NK-92 (cell line): ENCODE data around the gene CA7.
A peak's percentile ranks its signal among the peaks of the same experiment; 100 is the strongest.

Experiments used
- DNase-seq: peaks from one replicate; lab custom pipeline; 2025; ENCODE audit not compliant: unreplicated experiment; lab: John Stamatoyannopoulos, UW

The CA7 gene

DNA sequence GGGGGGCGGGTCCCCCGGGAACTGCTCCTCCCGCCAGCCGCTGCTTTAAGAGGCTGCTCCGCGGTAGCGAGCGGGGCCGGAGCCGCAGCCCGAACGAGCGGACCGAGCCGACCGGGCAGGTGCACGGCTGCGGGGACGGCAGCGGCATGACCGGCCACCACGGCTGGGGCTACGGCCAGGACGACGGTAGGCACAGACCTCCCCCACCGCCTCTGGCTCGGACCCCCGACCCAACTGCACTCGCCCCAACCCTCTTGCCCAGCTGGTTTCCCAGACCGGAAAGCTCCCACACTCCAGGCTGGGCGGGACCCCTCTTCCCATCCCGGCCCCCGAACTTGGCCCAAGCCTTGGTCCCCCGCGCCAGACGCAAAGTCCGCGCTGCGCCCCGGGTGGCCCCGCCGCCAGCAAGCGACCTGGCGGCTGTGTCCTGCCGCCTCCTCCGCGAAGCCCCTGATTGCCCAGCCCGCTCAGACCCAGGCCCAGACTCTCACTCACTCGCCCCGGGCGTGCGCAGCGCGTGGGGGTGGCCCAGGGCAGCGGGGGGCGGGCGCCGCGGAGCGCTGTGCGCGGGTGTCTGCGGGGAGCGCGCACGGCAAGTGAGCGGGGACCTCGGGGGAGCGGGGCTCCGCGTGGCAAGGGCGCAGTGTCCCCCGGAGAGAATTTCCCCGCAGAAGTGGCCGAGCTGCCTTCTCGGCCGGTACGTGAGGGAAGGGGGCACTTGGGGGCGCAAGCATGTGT is at the start of gene CA7:
Gene CA7, plus strand, starts transcription at position 73 of the 738 bp plus-strand sequence. Its CDS starts 74 bp downstream, at position 147.
- DNase-seq = no peak

DNA sequence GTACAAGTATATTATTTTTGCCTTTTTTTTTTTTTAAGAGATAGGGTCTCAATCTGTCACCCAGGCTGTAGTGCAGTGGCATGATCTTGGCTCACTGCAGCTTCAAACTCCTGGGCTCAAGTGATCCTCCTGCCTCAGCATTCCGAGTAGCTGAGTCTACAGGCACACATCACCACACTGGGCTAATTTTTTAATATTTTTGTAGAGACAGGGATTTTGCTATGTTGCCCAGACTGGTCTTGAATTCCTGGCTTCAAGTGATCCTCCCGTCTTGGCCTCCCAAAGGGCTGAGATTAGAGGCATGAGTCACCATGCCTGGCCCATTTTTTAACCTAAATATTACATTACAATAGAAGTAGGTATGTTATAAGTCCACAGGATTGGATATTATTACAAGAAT is 46.1 kb upstream of the CA7 start:
- no peak for DNase-seq

DNA sequence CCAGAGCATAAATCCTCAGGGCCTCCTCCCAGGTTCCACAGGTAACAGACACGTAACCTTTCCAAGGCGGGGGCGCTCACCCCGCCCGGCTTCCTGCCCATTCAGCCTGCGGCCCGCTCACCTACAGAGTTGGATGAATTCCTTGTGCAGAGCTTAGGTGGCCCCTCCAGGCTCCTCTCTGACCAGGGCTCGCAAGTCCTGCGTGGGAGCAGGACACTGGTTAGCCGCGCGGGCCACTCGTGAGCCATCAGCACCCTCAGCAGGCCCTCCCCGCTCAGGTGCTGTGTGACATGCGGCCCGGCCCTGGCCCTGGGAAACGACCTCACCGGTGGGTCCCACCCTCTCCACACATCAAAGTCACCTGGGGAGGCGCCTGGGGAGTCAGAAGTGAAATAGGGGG is 43.4 kb upstream of the CA7 start:
- no peak for DNase-seq

DNA sequence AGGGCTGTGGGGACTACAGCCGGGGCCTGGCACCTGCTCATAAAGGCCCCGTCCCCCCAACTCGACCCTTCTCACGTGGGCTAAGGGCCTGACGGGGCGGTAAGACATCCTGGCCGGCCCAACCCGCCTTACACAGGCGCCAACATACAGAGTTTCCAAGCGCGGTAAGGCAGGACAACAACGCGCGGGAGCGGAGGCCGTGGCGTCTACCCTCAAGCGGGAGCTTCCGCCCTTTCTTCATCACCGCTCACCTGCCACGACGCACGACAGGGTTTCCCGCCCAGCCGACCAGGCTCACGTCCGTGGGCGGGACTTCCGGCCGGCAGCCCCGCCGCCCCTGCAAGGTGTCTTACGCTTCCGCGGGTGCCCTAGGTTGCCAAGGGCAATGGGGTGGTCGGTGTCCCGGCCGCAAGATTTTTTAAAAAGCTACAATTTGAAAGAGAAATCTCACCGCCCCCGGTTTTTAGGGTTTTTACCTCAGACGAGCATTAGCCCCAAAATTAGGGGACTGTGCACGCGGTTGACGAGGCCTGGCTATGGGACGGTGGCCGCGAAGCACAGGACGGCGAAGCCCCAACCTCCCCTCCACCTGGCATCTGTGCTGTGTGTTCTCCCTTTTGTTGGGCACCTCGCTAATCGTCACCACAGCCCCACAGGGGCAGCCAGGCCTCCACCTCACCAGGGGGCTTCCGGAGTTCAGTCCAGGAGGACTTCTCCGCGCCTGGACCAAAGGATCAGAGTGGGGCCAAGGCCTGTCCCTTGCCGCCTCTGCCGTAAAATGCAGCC is 42.7 kb upstream of the CA7 start, which contains the start of gene TERB1:
Gene TERB1, minus strand, starts transcription at position 265 of the 786 bp plus-strand sequence. CDS start 4,786 bp downstream, outside the sequence.
- no peak for DNase-seq

DNA sequence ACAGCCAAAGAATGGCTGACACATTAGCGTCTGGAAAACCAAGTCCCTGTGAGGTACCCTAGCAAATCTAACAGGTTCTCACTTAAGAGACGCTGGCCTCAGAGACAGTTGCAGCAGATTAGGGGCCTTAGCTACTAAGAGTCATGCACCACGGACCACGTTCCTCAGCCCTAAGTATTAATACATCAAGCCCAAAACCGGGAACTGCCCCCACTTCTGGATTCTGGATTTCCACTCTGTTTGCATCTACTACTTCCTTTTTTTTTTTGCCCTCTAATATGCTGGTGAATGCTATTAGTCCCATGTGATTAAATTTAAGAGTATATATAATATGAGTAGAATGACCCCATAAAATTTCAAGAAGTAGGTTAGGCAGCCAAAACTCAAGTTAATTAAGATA is 42.1 kb upstream of the CA7 start:
- DNase-seq = no peak

DNA sequence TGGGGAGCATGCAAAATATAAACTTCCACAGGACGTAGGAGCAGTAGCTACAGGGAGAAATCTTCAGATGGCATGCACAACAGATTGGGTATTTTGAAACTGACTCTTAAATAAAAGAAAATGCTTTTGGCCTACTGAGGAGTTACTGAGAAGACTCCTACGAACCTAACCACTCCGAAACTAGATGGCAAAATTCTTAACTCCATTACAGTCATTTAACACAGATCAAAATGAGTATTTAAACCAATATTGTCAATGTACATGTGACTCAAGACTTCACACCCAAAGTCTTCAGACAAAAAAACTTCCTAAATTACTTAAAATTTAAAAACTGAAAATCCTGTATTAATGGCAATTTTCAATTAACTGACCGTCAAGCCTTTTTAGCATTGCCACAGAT is 34.4 kb upstream of the CA7 start:
- DNase-seq = no peak

DNA sequence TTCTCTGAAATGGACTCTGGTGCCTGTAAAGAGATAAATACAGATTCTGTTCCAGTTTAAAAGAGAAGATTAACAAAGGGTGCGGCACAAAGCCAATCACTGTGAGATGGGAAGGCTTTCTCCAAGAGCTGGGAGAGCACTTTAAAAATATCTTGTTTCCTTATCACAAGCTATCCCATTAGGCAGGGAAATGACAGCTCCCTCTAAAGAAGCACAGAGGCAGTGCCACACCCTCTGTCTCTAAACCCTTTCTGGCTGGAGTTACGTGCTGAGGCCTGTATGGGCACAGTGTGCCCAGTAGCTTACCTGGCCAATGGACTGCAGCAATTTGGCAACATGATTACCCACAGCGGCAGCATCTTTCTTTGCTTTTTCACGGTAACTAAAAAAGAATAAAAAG is 33.8 kb upstream of the CA7 start:
- DNase-seq = no peak

DNA sequence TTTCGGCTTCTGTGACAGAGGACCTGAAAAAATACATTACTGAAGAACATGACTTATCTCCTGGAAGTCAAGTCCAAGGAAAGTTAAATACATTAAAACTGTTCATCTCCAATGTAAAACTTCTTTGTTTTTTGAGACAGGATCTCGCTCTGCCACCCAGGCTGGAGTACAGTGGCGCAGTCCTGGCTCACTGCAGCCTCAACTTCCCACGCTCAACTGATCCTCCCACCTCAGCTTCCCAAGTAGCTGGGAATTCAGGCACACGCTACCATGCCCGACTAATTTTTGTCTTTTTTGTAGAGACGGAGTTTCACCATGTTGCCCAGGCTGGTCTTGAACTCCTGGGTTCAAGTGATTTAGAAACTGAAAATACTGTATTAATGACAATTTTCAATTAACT is 33.2 kb upstream of the CA7 start:
- DNase-seq = no peak

DNA sequence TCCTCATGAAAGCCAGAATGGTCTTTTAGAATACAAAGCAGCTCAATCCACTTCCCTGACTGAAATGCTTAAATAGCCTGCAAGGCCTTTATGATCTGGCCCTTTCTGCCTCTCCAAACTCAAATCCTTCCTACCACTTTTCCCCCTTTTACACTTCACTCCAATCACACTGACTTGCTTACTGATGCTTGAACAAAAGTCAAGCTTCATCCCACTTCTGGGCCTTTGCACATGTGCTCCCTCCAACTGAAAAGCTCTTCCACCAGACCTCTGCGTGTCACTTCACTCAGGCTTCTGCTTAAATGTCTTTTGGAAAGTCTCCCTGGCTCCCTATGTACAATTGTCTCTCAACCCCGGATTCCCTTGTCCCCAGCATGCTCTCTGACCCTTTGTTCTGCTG is 29.5 kb upstream of the CA7 start:
- no peak for DNase-seq

DNA sequence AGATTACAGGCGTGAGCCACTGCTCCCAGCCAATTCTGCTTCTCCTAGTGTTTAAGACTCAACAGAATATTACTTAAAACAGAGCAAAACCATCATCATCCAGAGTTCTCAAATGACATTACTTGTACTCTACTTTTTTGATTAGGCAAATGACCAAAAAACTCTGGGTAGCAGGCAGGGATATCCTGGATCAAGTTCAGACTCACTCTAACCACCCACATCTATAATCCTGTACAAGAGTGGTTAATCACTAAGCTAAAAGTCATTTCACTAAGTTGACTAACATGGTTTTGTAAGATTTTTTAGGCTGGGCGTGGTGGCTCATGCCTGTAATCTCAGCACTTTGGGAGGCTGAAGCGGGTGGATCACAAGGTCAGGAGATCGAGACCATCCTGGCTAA is 20.2 kb upstream of the CA7 start:
- no peak for DNase-seq

DNA sequence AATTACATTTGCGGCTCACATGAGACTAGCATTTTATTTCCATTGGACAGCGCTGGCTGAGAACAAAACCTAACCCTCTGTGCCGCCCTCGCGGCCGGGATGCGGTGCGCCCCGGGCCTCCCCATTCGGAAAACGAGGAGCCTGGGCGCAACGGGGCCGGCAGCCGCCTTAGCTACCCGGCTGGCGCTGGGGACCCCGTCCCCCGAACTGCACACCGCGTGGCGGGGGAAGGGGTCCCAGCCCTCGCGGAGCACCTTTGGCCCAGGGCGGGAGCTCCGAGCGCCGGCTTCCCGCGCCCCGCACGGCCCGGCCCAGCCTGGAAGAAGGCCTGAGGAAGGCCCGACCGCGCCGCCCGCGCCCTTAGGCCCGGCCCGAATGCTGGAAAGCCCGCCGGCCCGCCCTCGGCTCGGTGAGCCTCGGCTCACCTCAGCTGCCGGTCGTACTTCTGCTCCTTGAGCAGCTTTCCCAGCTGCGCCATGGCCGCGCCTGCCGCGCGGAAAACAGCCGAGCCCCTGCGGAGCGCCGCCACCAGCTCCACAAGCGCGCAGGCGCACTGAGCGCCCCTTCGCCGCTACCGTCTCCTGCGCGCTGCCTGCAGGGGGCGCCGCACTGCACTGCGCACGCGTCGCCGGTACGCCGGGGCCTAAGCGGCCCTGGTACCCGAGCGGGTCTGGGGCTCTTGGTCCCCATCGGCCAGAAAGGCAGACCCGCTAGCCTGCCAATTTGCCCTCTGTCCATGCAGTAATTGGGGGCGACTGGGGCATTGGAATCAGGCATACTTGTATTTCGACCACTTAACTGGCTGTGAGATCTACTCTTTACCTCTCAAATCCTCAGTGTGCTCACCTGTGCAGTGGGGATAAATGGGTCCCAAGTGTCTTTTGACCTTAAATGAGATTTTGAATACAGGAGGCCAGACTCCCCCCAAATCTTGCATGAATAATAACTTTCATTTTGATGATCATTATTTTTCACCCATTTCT is 13.5 kb upstream of the CA7 start, which contains the start of gene NAE1:
Gene NAE1, minus strand, starts transcription at position 555 of the 983 bp plus-strand sequence. Its CDS starts 77 bp downstream, at position 478.
- DNase-seq = peak; percentile 41

DNA sequence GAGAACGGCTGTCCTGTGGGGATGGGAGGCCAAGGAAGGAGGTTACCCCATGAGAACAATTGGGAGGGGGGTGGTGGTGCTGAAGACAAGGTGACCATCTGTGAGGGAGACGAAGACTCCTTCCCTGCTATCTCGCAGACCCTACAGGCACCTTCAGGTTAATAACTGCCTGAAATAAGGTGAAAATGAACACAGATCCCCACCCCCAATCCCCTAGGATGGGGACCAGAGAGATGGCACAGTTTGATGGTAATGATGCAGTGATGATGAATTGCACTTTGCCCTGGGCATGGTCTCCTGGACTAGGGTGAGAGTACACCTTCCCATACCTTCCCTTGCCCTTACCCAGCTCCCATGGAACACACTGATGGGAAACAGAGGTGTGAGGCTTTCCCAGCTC is 12.0 kb upstream of the CA7 start:
- DNase-seq = no peak

DNA sequence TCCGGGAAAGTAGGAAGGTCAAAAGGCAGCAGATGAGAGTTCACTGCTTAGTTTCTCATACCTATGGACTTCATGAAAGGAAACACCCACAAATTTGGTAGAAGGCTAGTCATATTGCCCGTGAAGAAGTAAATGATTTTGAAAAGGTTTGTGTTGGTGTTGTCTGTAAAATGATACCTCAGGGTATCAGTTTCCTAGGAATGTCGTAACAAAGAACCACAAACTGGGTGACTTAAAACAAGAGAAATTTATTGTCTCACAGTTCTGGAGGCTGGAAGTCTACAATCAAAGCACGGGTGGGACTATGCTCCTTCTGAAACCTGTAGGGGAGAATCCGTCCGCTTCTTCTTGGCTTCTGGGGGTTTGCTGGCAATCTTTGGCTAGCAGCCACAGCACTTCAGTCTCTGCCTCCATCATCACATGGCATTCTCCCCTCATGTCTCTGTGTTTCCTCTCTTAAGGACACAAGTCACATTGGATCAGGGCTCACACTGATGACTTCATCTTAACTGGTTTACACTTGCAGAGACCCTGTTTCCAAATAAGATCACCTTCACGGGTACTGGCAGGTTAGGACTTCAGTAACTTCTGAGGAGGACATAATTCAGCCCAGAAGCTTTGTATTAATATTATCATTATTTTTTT is 11.4 kb upstream of the CA7 start:
- DNase-seq = no peak

DNA sequence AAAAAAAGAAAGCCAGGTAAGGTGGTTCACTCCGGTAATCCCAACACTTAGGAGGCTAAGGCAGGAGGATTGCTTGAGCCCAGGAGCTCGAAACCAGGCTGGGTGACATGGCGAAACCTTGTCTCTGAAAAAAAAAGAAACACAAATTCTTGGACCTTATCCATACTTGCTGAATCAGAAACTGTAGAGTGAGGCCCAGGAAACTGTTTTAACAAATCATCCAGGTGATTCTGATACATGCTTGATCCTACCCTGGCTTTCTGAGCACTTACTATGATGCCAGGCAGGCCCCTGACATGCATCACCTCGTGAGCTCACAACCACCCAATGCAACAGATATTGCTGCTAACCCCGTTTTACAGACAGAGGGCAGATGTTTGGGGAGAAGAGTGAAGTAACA is 9.5 kb upstream of the CA7 start:
- no peak for DNase-seq

DNA sequence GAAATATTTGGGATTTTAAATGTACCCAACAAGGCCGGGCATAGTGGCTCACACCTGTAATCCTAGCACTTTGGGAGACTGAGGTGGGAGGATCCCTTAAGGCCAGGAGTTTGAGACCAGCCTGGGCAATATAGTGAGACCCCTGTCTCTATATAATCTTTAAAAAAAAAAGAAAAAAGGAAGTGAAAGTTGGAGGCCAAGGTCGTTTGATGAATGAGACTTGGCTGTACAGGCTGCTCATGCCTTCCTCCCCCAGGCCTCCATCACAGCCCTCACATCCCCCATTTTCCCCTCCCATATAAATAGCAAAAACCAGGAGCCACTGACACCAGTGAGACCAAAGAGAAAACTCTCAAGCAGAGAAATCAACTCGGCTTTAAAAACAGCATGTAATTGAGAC is 3.3 kb upstream of the CA7 start:
- no peak for DNase-seq

DNA sequence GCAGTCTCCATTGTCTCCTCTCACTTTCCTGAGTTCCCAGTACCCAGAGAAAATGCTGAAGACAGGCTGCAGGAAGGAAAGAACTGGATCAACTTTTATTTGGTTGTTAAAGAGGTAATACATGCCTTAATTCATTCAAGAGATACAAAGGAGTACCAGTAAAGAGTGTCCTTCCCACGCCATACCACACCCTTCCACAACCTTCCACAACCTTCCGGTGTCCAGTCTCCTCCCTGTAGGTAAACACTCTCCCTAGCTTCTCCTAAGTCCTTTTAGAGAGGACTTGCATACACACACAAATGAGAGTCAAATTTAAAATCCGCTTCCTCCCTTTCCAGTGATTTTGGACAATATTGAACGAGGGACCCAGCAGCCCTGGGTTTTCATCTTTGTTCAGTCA is 2.8 kb upstream of the CA7 start:
- no peak for DNase-seq

DNA sequence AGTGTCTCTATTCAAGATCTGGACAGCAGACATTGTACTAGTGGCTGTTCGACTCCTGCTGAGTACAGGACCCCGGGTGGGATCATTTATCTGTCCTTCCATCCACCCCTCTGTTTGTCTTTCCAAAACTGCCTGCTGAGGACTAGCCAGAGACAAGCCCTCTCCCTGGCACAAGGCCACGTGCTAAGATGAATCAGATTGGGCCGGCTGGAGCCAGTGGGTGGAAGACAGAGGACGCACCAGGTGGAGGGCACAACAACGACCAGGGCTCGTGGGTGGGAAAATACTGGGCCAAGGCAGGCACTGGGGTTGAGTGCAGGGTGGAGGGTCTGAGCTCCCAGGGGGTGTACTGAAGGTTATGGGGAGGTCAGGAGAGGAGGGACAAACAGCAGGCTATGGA is 1.4 kb upstream of the CA7 start:
- DNase-seq = no peak

DNA sequence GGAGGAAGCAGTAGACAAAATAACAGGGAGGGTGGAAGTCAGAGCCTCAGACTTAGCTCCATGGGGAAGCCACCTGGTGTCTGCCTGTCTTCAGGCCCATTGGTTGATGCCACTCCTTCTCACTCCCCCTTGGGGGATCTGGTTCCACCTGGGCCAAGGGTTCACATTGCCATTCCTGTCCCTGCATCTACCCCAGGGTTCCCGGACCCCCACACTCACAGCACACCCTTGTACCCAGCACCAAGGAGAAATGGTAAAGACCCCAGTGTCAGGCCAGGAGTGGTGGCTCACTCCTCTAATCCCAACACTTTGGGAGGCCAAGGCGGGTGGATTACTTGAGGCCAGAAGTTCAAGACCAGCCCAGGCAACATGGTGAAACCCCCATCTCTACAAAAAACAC is 1.0 kb upstream of the CA7 start:
- DNase-seq = no peak

DNA sequence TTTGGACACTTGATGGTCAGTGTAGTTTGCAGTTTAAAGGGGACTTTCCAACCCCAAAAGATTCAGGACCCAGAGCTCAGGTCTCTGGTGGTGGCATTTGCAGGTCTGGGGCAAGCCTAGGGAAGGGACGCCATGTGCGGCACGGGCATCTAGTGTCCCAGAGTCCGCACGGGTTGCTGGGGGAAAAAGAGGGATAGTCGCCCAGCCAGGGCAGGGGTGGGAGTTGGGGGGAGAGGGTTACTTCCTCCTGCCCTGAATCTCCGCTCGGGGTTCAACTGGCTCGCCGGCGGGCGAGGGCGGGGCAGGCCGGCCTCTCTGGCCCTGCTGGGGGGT is 239 bp upstream of the CA7 start:
- DNase-seq = no peak

DNA sequence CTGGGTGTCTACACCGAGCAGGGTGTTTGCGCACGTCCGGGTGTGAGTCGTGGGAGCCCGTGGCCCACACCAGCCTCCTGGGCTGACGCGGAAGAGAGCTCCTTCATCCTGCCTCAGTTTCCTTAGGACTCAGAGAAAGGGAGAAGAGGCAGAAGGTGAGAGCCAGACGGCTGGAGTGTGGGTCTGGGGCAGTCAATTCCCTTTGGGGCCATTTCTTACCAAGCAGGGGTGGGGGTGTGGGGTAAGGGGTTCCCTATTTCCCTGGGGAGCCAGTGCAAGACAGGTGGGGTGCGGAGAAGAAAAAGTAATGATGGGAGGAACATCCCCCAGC is 831 bp downstream of the CA7 start:
- DNase-seq = no peak

DNA sequence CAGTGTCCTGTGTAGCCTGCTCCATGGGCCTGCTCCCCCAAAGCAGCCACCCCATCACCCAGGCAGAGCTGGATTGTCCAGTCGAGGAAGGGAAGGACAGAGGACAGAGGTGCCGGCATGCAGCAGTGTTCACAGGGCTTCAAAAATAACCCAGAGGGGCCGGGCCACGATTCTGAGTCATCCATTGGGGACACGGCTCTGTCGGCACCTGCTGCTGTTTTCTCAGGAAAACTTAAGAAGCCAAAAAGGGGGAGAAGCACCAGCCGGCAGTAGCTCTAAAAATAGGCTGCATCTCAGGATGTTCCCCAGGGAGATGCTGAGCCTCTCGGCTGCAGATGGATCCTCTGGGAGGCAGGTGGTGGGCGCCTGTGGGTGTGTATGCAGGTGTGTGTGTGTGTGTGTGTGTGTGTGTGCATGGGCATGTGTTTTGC is 1.6 kb downstream of the CA7 start:
- DNase-seq = no peak
